Measurements from ENCODE around the gene STK39.

DNA sequence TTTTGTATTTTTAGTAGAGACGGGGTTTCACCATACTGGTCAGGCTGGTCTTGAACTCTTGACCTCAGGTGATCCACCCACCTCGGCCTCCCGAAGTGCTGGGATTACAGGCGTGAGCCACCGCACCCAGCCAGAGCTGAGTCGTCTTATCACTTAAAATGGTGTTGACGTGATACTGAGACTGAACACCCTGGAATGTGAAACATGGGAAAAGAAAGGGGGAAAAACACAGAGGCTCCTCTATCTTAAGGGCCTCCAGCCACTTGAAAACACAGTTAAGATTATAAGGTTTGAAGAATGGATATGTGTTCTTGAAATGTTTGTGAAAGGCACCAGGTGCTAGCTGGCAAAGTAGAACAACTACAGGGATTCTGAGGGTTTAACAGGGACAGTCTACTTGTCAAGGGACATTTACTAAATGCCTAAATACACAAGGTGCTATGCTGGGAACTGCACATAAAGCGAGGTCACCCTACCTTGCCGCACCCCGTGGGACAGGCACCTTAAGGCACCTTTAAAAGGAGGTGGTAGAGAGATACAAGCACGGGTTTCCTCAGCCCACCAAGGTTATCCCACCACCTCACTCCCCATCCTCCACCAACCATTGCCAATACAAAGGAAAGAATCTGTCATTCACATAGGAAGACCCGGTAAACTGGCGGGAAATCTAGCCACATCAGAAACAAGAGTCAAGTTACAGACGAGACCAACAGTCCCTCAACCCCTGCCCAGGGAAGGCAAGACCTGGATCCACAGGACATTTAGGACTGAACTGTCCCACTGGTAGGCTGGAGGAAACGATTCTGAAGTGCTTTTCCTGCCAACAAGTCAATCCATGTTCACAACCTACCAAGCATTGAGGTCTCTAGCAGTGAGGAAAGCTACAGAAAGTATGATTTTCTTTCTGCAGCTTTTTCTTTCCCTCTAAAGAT lies 43.4 kb downstream of the STK39 start:
- TF ChIP-seq CTCF (IDR thresholded peaks at IDR 0.05; ENCODE audit: insufficient read depth, low read length) = no peak
- TF ChIP-seq REST (IDR thresholded peaks at IDR 0.05; ENCODE audit: insufficient replicate concordance, low read depth) = no peak

All from HL-60 (cell line).